OCI-LY3 (cell line): ENCODE data around the gene PIK3AP1.
A peak's percentile ranks its signal among the peaks of the same experiment; 100 is the strongest.

ENCODE experiments used
- H2AFZ ChIP-seq: fragments of 200-600, 300-600 bp; shearing (Covaris generic); 2 replicates; pipeline ENCODE4 v1.6.0; 2014; ENCODE audit warnings: antibody characterized with exemption, low read depth, low read length
- H3K27ac ChIP-seq: fragments of 200-600, 300-600 bp; sonication (generic); 2 replicates; pipeline ENCODE4 v1.5.1; 2014; ENCODE audit warnings: mild to moderate bottlenecking, low read length, moderate library complexity, mixed read lengths
- H3K27me3 ChIP-seq: fragments of 200-600, 300-600 bp; sonication (generic); 2 replicates; pipeline ENCODE4 v1.6.1; 2014; ENCODE audit warnings: low read depth, low read length, mixed read lengths
- H3K36me3 ChIP-seq: fragments of 200-600, 300-600 bp; sonication (generic); replicated peaks from 2 replicates; pipeline ENCODE3; 2014; ENCODE audit warnings: low read depth, low read length, mixed read lengths
- H3K4me1 ChIP-seq: fragments of 300-600, 200-600 bp; sonication (generic); 2 replicates; pipeline ENCODE4 v1.6.1; 2014; ENCODE audit warnings: low read length, mixed read lengths
- H3K4me2 ChIP-seq: fragments of 200-600, 300-600 bp; sonication (generic); 2 replicates; pipeline ENCODE4 v1.6.1; 2014; ENCODE audit warnings: low read length, mixed read lengths
- H3K4me3 ChIP-seq: fragments of 300-600, 200-600 bp; sonication (generic); 2 replicates; pipeline ENCODE4 v1.5.1; 2014; ENCODE audit warnings: antibody characterized with exemption, mild to moderate bottlenecking, low read length, moderate library complexity
- H3K79me2 ChIP-seq: fragments of 300-600, 200-600 bp; shearing (Covaris generic); 2 replicates; pipeline ENCODE4 v1.6.1; 2014; ENCODE audit warnings: mild to moderate bottlenecking, low read length, mixed read lengths
- H3K9ac ChIP-seq: fragments of 300-600, 200-600 bp; shearing (Covaris generic); 2 replicates; pipeline ENCODE4 v1.6.0; 2014; ENCODE audit warnings: mild to moderate bottlenecking, low read length, moderate library complexity
- H3K9me3 ChIP-seq: fragments of 200-600, 300-600 bp; shearing (Covaris generic); 2 replicates; pipeline ENCODE4 v1.6.1; 2014; ENCODE audit warnings: low read length, mixed read lengths; ENCODE audit not compliant: insufficient read depth
- H4K20me1 ChIP-seq: fragments of 200-600, 300-600 bp; sonication (generic); 2 replicates; pipeline ENCODE4 v1.6.1; 2016; ENCODE audit warnings: low read length, mixed read lengths; ENCODE audit not compliant: insufficient read depth
- CTCF ChIP-seq: fragments of 200-600, 300-600 bp; sonication (generic); IDR thresholded peaks from 2 replicates; pipeline ENCODE4 v1.5.1; 2014; ENCODE audit warnings: antibody characterized with exemption, low read length, low read depth
- EZH2phosphoT487 ChIP-seq: fragments of 200-600 bp; shearing (Covaris generic); IDR thresholded peaks from 2 replicates; pipeline ENCODE4 v1.6.1; 2018; ENCODE audit warnings: antibody characterized with exemption, mixed run types, low read depth

PIK3AP1 gene

GRCh38 chr10:96704563-96704962 is 15.8 kb downstream of the PIK3AP1 start:
- Histone ChIP-seq H4K20me1 (no peaks in the 10 kb centered on the region), H3K79me2 (peaks cover 15% of the 10 kb centered on the region), H3K27me3 (no peaks in the 10 kb centered on the region), H2AFZ (no peak overlapping the region), H3K27ac (no peak overlapping the region), H3K4me2 (no peak overlapping the region), H3K4me3 (no peak overlapping the region), H3K4me1 (peaks cover 72% of the 10 kb centered on the region), H3K36me3 (peaks cover 21% of the 10 kb centered on the region), H3K9ac (no peak overlapping the region), H3K9me3 (no peaks in the 10 kb centered on the region)
- TF ChIP-seq EZH2phosphoT487: no peak
- no peak for TF ChIP-seq CTCF

GRCh38 chr10:96703358-96703757 is 17.0 kb downstream of the PIK3AP1 start:
- H3K4me2 ChIP-seq: peak overlapping the region; percentile 63
- peak overlapping the region; percentile 56 for H3K27ac ChIP-seq
- peaks cover 13% of the 10 kb centered on the region for H3K36me3 ChIP-seq
- H2AFZ ChIP-seq: no peak overlapping the region
- H3K27me3 ChIP-seq: no peaks in the 10 kb centered on the region
- peaks cover 72% of the 10 kb centered on the region for H3K4me1 ChIP-seq
- peaks cover 18% of the 10 kb centered on the region for H3K79me2 ChIP-seq
- no peaks in the 10 kb centered on the region for H4K20me1 ChIP-seq
- peak overlapping the region; percentile 35 for H3K4me3 ChIP-seq
- no peaks in the 10 kb centered on the region for H3K9me3 ChIP-seq
- no peak overlapping the region for H3K9ac ChIP-seq
- TF ChIP-seq CTCF: no peak
- no peak for TF ChIP-seq EZH2phosphoT487

- H3K27me3 ChIP-seq: no peaks in the 10 kb centered on the region
- peak overlapping the region; percentile 65; the same call in 1 of the 2 replicates for H3K9ac ChIP-seq
- H3K4me3 ChIP-seq: peak overlapping the region; percentile 75; the same call in 1 of the 2 replicates
- H3K27ac ChIP-seq: peak overlapping the region; percentile 80
- peaks cover 7% of the 10 kb centered on the region for H3K36me3 ChIP-seq
- no peaks in the 10 kb centered on the region for H3K9me3 ChIP-seq
- H3K4me2 ChIP-seq: peak overlapping the region; percentile 99
- H3K4me1 ChIP-seq: peaks cover 69% of the 10 kb centered on the region
- H4K20me1 ChIP-seq: no peaks in the 10 kb centered on the region
- no peak for TF ChIP-seq CTCF
- no peak overlapping the region for H2AFZ ChIP-seq
- H3K79me2 ChIP-seq: peaks cover 26% of the 10 kb centered on the region
Measured at GRCh38 chr10:96701265-96701664, 19.0 kb downstream of the PIK3AP1 start.

- no peaks in the 10 kb centered on the region for H3K9me3 ChIP-seq
- H3K4me3 ChIP-seq: peak overlapping the region; percentile 75
- peaks cover 5% of the 10 kb centered on the region for H3K36me3 ChIP-seq
- H3K79me2 ChIP-seq: peaks cover 32% of the 10 kb centered on the region
- H3K4me2 ChIP-seq: peak overlapping the region; percentile 99
- peak overlapping the region; percentile 65 for H3K9ac ChIP-seq
- H3K27ac ChIP-seq: peak overlapping the region; percentile 80
- peak overlapping the region; percentile 43; the same call in 1 of the 2 replicates for H2AFZ ChIP-seq
- no peaks in the 10 kb centered on the region for H4K20me1 ChIP-seq
- H3K27me3 ChIP-seq: no peaks in the 10 kb centered on the region
- H3K4me1 ChIP-seq: peaks cover 73% of the 10 kb centered on the region
- TF ChIP-seq EZH2phosphoT487 (no peak), CTCF (no peak)
Measured at GRCh38 chr10:96700374-96701099, 19.8 kb downstream of the PIK3AP1 start.
